ENCODE data around the gene HHAT.

Gene HHAT

GRCh38 chr1:210676539-210676938 lies 347.8 kb downstream of the HHAT start:
- TF ChIP-seq, protein P1, sequence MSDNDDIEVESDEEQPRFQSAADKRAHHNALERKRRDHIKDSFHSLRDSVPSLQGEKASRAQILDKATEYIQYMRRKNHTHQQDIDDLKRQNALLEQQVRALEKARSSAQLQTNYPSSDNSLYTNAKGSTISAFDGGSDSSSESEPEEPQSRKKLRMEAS (IDR thresholded peaks at IDR 0.05; ENCODE audit: low read depth, low read length): no peak
- TF ChIP-seq, protein P2, sequence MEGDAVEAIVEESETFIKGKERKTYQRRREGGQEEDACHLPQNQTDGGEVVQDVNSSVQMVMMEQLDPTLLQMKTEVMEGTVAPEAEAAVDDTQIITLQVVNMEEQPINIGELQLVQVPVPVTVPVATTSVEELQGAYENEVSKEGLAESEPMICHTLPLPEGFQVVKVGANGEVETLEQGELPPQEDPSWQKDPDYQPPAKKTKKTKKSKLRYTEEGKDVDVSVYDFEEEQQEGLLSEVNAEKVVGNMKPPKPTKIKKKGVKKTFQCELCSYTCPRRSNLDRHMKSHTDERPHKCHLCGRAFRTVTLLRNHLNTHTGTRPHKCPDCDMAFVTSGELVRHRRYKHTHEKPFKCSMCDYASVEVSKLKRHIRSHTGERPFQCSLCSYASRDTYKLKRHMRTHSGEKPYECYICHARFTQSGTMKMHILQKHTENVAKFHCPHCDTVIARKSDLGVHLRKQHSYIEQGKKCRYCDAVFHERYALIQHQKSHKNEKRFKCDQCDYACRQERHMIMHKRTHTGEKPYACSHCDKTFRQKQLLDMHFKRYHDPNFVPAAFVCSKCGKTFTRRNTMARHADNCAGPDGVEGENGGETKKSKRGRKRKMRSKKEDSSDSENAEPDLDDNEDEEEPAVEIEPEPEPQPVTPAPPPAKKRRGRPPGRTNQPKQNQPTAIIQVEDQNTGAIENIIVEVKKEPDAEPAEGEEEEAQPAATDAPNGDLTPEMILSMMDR (IDR thresholded peaks at IDR 0.05; ENCODE audit: low read depth, low read length): no peak
- TF ChIP-seq MYC (IDR thresholded peaks at IDR 0.05; ENCODE audit: low read depth, low read length): no peak
- no peak for TF ChIP-seq POLR2A (IDR thresholded peaks at IDR 0.05; ENCODE audit: extremely low read depth, insufficient read length)
- DNase-seq (ENCODE audit: low read depth): no peak
- H3K4me3 ChIP-seq (ENCODE audit: low read depth, low read length): no peak overlapping the region

GRCh38 chr1:210677533-210677932 lies 348.8 kb downstream of the HHAT start:
- no peak overlapping the region for H3K4me3 ChIP-seq (ENCODE audit: low read depth, low read length)
- TF ChIP-seq, protein P2 (IDR thresholded peaks at IDR 0.05; ENCODE audit: low read depth, low read length): no peak
- no peak for TF ChIP-seq MYC (IDR thresholded peaks at IDR 0.05; ENCODE audit: low read depth, low read length)
- no peak for DNase-seq (ENCODE audit: low read depth)

DNA sequence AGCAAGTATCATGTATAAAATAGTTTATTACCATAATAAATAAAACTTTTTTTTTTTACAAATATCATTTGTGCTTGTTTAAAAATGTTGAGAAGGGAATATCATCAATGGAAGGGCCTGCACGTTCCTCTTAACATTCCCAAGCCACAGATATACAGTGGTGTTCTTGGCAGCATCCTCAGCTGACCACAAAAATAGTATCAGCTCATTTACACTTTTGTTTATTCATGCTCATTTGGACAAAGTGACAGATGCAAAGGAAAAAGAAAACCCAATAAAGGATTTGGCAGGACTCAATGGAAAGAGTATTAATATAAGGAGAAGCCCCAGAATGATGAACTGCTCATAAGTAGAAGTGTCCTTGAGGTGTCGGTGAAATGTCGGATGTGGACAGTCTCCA lies 349.6 kb downstream of the HHAT start:
- DNase-seq (ENCODE audit: low read depth): no peak
- no peak for TF ChIP-seq MYC (IDR thresholded peaks at IDR 0.05; ENCODE audit: low read depth, low read length)
- TF ChIP-seq, protein P1 (IDR thresholded peaks at IDR 0.05; ENCODE audit: low read depth, low read length): no peak
- TF ChIP-seq, protein P2 (IDR thresholded peaks at IDR 0.05; ENCODE audit: low read depth, low read length): no peak
- TF ChIP-seq POLR2A (IDR thresholded peaks at IDR 0.05; ENCODE audit: extremely low read depth, insufficient read length): no peak
- no peak overlapping the region for H3K4me3 ChIP-seq (ENCODE audit: low read depth, low read length)

DNA sequence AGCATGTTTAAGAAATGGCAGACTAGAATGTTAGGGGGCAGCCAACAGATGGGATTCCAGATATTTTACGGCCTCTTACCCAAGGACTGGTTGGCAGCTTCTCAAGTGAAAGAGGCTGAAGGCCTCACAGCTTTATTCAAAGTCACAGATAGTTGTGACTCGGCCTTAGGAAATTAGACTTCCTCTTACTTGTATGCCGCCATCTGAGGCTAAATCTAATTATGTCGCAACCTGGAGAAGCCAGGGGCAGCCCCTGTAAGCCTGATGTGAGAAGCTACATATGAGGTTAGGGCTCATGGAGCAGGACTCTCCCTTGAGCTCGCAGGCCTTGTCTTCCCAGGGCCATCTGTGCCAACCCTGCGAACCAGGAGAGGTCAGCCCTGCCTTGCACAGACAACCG lies 352.5 kb downstream of the HHAT start:
- no peak overlapping the region for H3K4me3 ChIP-seq (ENCODE audit: low read depth, low read length)
- TF ChIP-seq POLR2A (IDR thresholded peaks at IDR 0.05; ENCODE audit: extremely low read depth, insufficient read length) (no peak), MYC (IDR thresholded peaks at IDR 0.05; ENCODE audit: low read depth, low read length) (no peak)
- TF ChIP-seq, protein P2 (IDR thresholded peaks at IDR 0.05; ENCODE audit: low read depth, low read length): no peak
- TF ChIP-seq, protein P1 (IDR thresholded peaks at IDR 0.05; ENCODE audit: low read depth, low read length): no peak
- peak; percentile 80 for DNase-seq (ENCODE audit: low read depth)

DNA sequence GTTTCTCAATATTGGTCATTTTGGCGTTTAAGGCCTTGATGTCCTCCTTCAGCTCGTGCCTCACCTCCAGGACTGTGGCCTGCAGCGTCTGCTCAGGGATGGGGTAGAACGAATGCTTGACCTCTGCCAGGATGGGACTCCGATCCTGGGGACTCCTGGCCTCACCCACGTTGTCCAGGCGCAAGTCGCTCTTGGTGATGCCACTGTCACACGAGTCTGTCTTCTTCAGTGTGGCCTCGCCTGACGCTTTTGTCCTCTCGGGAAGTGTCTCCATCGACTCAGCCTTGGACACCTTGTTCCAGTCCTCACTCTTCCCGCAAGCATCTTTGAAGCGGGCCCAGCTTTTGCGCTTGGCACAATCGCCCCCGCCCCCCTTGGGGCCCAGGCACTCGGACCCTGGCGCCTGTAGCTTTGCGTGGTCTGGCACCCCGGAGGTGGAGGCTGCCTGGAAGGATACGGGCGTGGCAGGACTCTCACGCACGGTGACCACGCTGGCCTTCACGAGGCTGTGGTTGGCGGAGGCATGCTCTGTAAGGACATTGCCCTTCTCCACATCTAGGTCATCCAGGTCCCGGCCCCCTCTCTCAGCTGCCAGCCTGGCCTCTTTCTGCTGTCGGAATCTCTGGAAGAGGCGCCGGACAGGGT lies 354.8 kb downstream of the HHAT start:
- no peak overlapping the region for H3K4me3 ChIP-seq (ENCODE audit: low read depth, low read length)
- no peak for DNase-seq (ENCODE audit: low read depth)
- TF ChIP-seq, protein P1 (IDR thresholded peaks at IDR 0.05; ENCODE audit: low read depth, low read length): no peak
- TF ChIP-seq, protein P2 (IDR thresholded peaks at IDR 0.05; ENCODE audit: low read depth, low read length): no peak
- TF ChIP-seq POLR2A (IDR thresholded peaks at IDR 0.05; ENCODE audit: extremely low read depth, insufficient read length): no peak
- TF ChIP-seq MYC (IDR thresholded peaks at IDR 0.05; ENCODE audit: low read depth, low read length): no peak
